Measurements from ENCODE around the gene CLCA4. TPM values are rescaled to one million over a fixed set of nuclear protein-coding genes. Genes with fewer than 3 reads are reported as not detected.

Gene CLCA4
- total and polyA plus RNA-seq, 10 of the 15 experiments (the other 5 are each of a cell fraction or from before 2014, with no cell fraction given) = 0.01 to 0.08 TPM; not detected in 8

GRCh38 chr1:86541859-86542258 is 5.0 kb upstream of the CLCA4 start:
- H2AFZ ChIP-seq (ENCODE audit: control insufficient read depth, low read depth, low read length) = no peak overlapping the region
- no peaks in the 10 kb centered on the region for H3K36me3 ChIP-seq (ENCODE audit: control insufficient read depth in 2 of 2, insufficient read depth in 2 of 2, low read length in 1 of 2)
- no peaks in the 10 kb centered on the region for H4K20me1 ChIP-seq (ENCODE audit: control insufficient read depth, insufficient read depth)
- ATAC-seq = no peak
- no peak for FAIRE-seq
- H3K9me3 ChIP-seq (replicated peaks; ENCODE audit: control insufficient read depth, insufficient read depth, low read length) = no peaks in the 10 kb centered on the region
- H3K4me2 ChIP-seq (ENCODE audit: control insufficient read depth, insufficient read depth) = no peak overlapping the region
- ChIA-PET RAD21 (ENCODE audit: unreplicated experiment) (no interaction called here), SMC1A (ENCODE audit: uncharacterized antibody, unreplicated experiment) (no interaction called here), POLR2A (no interaction called here), CTCF (no interaction called here)
- H3K27ac ChIP-seq (ENCODE audit: control insufficient read depth, insufficient read depth) = no peak overlapping the region
- BruUV-seq (replicated peaks) = no TSS peak
- in situ Hi-C loops (cut with MboI) = no loop called here
- no peak for DNase-seq (ENCODE audit: low read depth, low spot score)
- no peaks in the 10 kb centered on the region for H3K79me2 ChIP-seq (ENCODE audit: control insufficient read depth, insufficient read depth, low read length)
- no peaks in the 10 kb centered on the region for H3K27me3 ChIP-seq (replicated peaks in 1 of 2; ENCODE audit: control insufficient read depth in 2 of 2, insufficient read depth in 2 of 2, low read length in 1 of 2)
- intact Hi-C loops (cut with micrococcal nuclease; ENCODE audit: unreplicated experiment) = no loop called here
- no peaks in the 10 kb centered on the region for H3K4me1 ChIP-seq (ENCODE audit: control insufficient read depth, insufficient read depth, low read length)
- WGBS (ENCODE audit: insufficient coverage, insufficient replicate concordance, low lambda C conversion rate, missing lambda C conversion rate) = 40% methylated on average over 2 of the region's 2 CpGs
- no peak overlapping the region for H3K9ac ChIP-seq (ENCODE audit: control insufficient read depth, insufficient read depth, low read length)
- no peak overlapping the region for H3K4me3 ChIP-seq
- TF ChIP-seq SUPT20H (IDR thresholded peaks at IDR 0.05; ENCODE audit: borderline replicate concordance, control insufficient read depth, low read depth, low read length) (no peak), RAD51 (IDR thresholded peaks at IDR 0.05) (no peak), NBN (IDR thresholded peaks at IDR 0.05) (no peak), HSF1 (IDR thresholded peaks at IDR 0.05; ENCODE audit: low read depth, low read length) (no peak), JUNB (IDR thresholded peaks at IDR 0.05) (no peak), SIX5 (IDR thresholded peaks at IDR 0.05; ENCODE audit: low read depth, low read length, severe bottlenecking) (no peak), IKZF1 (conservative IDR thresholded peaks at IDR 0.05) (no peak), FOXK2 (IDR thresholded peaks at IDR 0.05) (no peak), KAT2A (conservative IDR thresholded peaks at IDR 0.05; ENCODE audit: control insufficient read depth, low read depth, low read length) (no peak), BHLHE40 (IDR thresholded peaks at IDR 0.05; ENCODE audit: borderline replicate concordance in 1 of 2, low read depth in 2 of 2, low read length in 1 of 2) (no peak), STAT1 (conservative IDR thresholded peaks at IDR 0.05) (no peak), SMC3 (IDR thresholded peaks at IDR 0.05; ENCODE audit: borderline replicate concordance, low read length) (no peak), ZBTB33 (IDR thresholded peaks at IDR 0.05) (no peak), CBX3 (IDR thresholded peaks at IDR 0.05; ENCODE audit: borderline replicate concordance, low read depth) (no peak), PKNOX1 (IDR thresholded peaks at IDR 0.05) (no peak), NKRF (conservative IDR thresholded peaks at IDR 0.05) (no peak)

All from GM12878 (cell line).